ENCODE measurements around the gene CALCR. TPM values are rescaled to one million over a fixed set of nuclear protein-coding genes. Genes with fewer than 3 reads are reported as not detected.
"Not testable (repeated sequence)": the region's sequence is repeated elsewhere in the genome, so short reads cannot be mapped to it uniquely, and the experiment has no call there.

CALCR gene
- total RNA-seq, 1 experiment from 2014 or later: 0.10 TPM

- no peak overlapping the region for H2AFZ ChIP-seq (ENCODE audit: low read depth, low read length, poor library complexity, severe bottlenecking)
- ATAC-seq (no peak), DNase-seq (ENCODE audit: low read depth, low spot score) (no peak)
- H3K9me2 ChIP-seq (ENCODE audit: insufficient read depth): no peaks in the 10 kb centered on the region
- H3K4me1 ChIP-seq (ENCODE audit: control insufficient read depth in 1 of 2, insufficient read depth in 2 of 2, low read length in 2 of 2): no peaks in the 10 kb centered on the region
- H4K20me1 ChIP-seq (ENCODE audit: insufficient read depth): no peaks in the 10 kb centered on the region
- intact Hi-C loops (cut with micrococcal nuclease): no loop called here
- H3K9me3 ChIP-seq (ENCODE audit: control insufficient read depth in 1 of 2, insufficient read depth in 1 of 2, low read depth in 1 of 2, low read length in 2 of 2): no peaks in the 10 kb centered on the region
- no peak overlapping the region for H3K4me3 ChIP-seq (replicated peaks in 1 of 2; ENCODE audit: low read depth in 1 of 2, low read length in 2 of 2)
- H3K4me2 ChIP-seq (ENCODE audit: low read length): no peak overlapping the region
- H3K79me2 ChIP-seq (ENCODE audit: insufficient read depth, low read length): no peaks in the 10 kb centered on the region
- no peaks in the 10 kb centered on the region for H3K27me3 ChIP-seq (ENCODE audit: insufficient read depth, low read length)
- ChIA-PET CTCF (no interaction called here), POLR2A (no interaction called here), RAD21 (ENCODE audit: low non-redundant PET in 1 of 2, low total read pairs in 2 of 2, uncharacterized antibody in 2 of 2, unreplicated experiment in 2 of 2) (no interaction called here)
- no peak overlapping the region for H3K27ac ChIP-seq (ENCODE audit: low read depth, low read length)
- no peaks in the 10 kb centered on the region for H3K36me3 ChIP-seq (ENCODE audit: control insufficient read depth in 1 of 2, insufficient read depth in 2 of 2, low read length in 2 of 2)
- H3K9ac ChIP-seq (ENCODE audit: low read length): no peak overlapping the region
- TF ChIP-seq SRF (IDR thresholded peaks at IDR 0.05; ENCODE audit: low read depth): no peak
- TF ChIP-seq CBX3 (IDR thresholded peaks at IDR 0.05; ENCODE audit: low read depth): no peak
- TF ChIP-seq ZBTB33 (IDR thresholded peaks at IDR 0.05; ENCODE audit: extremely low read depth, insufficient replicate concordance, low read length): no peak
- TF ChIP-seq REST (IDR thresholded peaks at IDR 0.05; ENCODE audit: low read depth): no peak
- no peak for TF ChIP-seq YY1 (IDR thresholded peaks at IDR 0.05; ENCODE audit: extremely low read depth, insufficient replicate concordance, low read depth, low read length)
- no peak for TF ChIP-seq SIN3A (IDR thresholded peaks at IDR 0.05; ENCODE audit: low read depth)
- no peak for TF ChIP-seq POLR2A (IDR thresholded peaks at IDR 0.05; ENCODE audit: borderline replicate concordance, extremely low read depth, insufficient read depth, insufficient read length)
- no peak for TF ChIP-seq EGR1 (IDR thresholded peaks at IDR 0.05; ENCODE audit: low read depth)
- BruUV-seq (replicated peaks): no TSS peak
Observed at GRCh38 chr7:93503088-93503487, 71.4 kb downstream of the CALCR start.

- intact Hi-C loops (cut with micrococcal nuclease); RAD21 ChIA-PET (ENCODE audit: low non-redundant PET in 1 of 2, low total read pairs in 2 of 2, uncharacterized antibody in 2 of 2, unreplicated experiment in 2 of 2); BruUV-seq (replicated peaks): not testable (repeated sequence)
Observed at GRCh38 chr7:93491860-93492259, 82.7 kb downstream of the CALCR start.

More at GRCh38 chr7:93491860-93492259, 82.7 kb downstream of the CALCR start:
- H3K9me3 ChIP-seq (ENCODE audit: control insufficient read depth in 1 of 2, insufficient read depth in 1 of 2, low read depth in 1 of 2, low read length in 2 of 2); H3K9ac ChIP-seq (ENCODE audit: low read length); H4K20me1 ChIP-seq (ENCODE audit: insufficient read depth); H3K4me1 ChIP-seq (ENCODE audit: control insufficient read depth in 1 of 2, insufficient read depth in 2 of 2, low read length in 2 of 2); H2AFZ ChIP-seq (ENCODE audit: low read depth, low read length, poor library complexity, severe bottlenecking); POLR2A ChIA-PET; H3K79me2 ChIP-seq (ENCODE audit: insufficient read depth, low read length); H3K27ac ChIP-seq (ENCODE audit: low read depth, low read length); CTCF ChIA-PET; H3K27me3 ChIP-seq (ENCODE audit: insufficient read depth, low read length); H3K36me3 ChIP-seq (ENCODE audit: control insufficient read depth in 1 of 2, insufficient read depth in 2 of 2, low read length in 2 of 2); H3K4me3 ChIP-seq (replicated peaks in 1 of 2; ENCODE audit: low read depth in 1 of 2, low read length in 2 of 2); H3K4me2 ChIP-seq (ENCODE audit: low read length); DNase-seq (ENCODE audit: low read depth, low spot score); ATAC-seq; H3K9me2 ChIP-seq (ENCODE audit: insufficient read depth): not testable (repeated sequence)
